Measurements from ENCODE around the gene HEYL.
A peak's percentile ranks its signal among the peaks of the same experiment; 100 is the strongest.
"Not testable (repeated sequence)": the region's sequence is repeated elsewhere in the genome, so short reads cannot be mapped to it uniquely, and the experiment has no call there.

The HEYL gene

DNA sequence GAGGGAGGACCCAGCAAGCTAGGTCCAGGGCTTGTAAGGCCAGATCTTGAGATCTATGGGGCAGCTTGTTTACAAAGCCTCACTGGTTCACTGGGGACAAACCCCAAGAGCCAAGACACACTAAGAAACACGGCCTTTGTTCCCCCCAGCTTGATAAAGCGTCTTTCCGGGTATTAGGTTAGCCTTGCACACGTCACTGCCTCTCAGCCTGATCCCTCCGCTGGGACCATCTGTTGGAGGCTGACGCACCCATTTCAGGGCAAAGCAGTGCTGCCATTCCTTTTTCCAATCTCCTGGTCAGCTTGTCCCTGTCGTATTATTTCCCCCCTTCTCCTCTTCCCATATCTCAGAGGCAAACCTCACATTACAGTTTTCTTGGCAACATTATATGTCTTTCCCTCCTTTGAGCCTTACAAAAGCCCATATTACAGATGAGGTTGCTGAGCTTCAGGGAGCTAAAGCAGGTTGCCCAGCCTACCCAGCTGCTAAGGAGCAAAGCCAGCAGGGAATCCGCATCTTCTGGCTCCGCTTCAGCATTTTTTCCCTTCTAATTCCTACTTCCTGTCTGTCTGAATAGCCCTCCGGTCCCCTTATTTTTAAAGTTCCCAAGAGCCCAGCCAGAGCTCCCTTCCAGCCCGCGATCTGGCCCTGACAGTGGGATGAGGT lies 4.1 kb downstream of the HEYL start:
- DNase-seq: no peak

DNA sequence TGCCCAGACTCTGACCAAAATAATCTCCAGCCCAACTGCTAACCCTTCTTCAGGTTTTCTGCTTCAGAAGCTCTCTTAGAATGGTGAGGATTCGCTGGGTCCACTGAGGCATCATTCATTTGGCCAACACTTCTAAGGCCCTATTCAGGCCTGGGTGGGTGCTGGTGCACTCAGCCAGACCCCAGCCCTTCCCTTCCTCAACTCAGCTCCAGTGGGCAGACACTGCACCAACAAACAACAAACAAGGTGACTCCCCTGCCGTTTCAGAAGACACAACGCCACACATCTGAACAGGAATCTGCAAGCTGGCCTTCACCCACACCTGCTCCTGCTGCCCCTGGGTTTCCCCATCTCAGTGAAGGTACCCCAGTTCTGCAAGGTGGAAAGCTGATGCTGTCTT lies 6.0 kb downstream of the HEYL start:
- DNase-seq: no peak

DNA sequence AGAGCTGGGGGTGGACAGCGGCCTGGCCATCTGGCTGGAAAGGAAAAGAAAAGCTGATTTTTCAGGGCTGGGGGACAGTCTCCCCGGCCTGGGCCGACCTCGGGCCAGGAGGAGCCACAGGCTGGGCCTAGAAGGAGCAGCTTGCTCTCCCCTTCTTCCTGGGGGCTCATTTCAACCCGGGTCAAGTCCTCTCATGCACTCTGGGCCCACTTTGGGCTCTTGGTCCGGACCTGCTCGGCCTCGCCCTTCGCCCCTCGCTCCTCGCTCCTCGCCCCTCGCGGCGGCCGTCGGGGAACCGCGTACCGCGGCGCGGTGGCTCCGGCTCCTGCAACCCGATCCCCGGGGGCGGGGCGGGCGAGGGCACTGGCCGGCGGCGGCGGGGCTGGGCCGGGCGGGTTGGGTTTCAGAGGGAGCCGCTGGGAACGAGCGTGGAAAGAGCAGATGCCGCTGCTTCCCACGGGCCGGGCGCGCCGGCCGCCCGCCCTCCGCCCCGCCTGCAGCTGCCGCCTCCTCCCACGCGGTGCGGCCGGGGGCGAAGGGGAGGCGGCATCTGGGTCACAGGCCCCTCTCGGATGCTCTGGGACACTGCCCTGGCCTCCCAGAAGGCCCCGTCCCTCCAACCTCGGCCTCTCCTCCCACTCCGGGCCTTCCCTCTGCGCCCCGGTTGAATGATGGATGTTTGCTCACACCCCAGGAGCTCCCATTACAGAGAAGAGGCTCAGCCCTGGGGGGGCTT lies 6.6 kb downstream of the HEYL start:
- DNase-seq: no peak

DNA sequence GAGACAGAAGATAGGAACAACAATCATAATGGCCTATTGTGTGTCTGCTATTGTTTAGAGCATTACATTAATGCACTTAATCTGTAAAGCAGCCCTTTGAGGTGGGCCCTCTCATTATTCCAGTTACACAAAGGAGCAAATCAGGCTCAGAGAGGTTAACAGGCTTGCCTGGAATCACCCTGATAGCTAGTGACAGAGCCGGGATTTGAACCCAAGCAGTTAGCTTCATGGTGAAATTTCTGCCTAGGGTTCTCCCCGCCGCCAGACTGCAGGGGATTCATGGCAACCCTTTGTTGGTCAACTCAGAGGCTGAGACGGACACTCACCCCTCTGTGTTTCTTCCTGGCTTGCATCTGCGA lies 7.1 kb downstream of the HEYL start:
- DNase-seq: no peak

DNA sequence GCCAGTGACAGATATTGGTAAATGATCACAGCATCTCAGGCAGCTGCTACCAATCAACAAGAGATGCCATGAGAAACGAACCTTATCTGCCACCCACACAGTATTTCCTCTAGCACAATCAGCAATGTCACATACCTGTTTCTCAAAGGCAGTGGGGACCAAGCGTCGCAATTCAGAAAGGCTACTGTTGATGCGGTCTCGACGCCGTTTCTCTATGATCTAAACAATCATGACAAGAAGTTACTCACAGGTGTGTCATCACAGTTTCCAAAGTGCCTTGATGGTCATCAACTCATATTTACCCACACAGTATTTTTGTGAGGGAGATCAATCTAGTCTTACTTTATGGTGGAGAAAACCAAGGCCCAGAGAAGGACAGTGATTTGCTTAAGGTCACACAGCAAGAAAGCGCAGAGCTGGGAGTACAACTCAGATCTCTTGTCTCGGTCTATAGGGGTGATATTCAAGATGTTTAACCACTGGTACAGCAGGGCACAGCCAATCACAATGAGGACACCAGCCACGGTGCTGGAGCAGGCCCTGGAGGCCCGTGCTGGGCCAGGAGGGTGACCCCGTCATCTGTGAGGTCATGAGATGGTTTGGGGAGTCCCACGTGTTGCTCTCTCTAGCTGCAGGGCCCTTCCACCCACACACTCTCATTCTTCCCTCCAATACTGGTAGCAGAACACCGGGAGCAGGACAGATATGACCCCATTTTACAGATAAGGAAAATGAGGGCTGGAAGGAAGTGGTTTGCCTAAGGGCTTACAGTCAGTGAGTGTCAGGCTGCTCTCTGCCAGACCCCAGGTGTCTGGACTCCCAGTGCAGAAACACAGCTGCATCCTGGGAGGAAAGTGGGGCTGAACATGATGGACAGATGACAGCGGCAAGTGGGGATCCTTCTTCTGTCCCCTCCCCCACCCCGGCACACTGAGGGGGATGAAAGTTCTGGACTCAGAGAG lies 7.8 kb downstream of the HEYL start:
- DNase-seq: no peak

DNA sequence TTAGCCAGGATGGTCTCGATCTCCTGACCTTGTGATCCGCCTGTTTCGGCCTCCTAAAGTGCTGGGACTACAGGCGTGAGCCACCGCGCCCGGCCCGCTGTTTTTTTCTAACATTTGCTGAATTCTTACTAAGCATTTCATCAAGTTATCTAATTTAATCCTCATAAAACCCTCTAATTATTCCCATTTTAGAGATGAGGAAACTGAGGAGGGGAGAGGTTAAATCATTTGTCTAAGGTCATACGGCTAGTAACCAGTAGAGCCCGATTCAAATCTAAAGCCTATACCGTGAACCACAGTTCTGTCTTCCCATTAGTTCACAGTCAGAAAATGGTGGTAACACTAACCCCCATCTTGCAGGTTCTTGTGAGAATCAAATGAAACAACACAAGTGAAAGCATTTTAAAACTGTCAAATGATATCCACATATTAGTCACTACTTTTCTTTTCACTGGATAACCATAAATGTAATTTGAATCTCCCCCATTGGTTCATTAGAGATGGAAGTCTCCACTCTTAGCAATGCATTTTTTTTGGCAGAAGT lies 10.6 kb downstream of the HEYL start:
- no peak for DNase-seq

DNA sequence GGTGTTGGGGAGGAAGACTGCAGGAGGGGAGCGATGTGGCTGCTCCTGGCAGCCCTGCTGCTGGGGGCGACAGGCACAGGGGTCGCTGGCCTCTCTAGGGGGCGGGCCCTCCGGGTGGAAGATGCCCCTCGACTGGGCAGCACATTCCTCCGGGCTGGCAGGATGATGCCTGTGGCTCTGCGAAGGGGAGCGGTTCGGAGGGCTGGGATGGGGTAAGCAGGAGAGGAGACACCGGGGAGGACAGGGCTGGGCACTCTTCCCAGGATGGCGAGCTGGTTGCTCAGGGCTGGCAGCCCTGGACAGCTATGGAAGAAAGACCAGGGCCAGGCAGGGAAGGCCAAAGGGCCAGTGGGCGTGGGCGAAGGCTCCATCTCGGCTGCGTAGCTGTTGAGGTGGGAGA lies 12.8 kb downstream of the HEYL start:
- DNase-seq: no peak

DNA sequence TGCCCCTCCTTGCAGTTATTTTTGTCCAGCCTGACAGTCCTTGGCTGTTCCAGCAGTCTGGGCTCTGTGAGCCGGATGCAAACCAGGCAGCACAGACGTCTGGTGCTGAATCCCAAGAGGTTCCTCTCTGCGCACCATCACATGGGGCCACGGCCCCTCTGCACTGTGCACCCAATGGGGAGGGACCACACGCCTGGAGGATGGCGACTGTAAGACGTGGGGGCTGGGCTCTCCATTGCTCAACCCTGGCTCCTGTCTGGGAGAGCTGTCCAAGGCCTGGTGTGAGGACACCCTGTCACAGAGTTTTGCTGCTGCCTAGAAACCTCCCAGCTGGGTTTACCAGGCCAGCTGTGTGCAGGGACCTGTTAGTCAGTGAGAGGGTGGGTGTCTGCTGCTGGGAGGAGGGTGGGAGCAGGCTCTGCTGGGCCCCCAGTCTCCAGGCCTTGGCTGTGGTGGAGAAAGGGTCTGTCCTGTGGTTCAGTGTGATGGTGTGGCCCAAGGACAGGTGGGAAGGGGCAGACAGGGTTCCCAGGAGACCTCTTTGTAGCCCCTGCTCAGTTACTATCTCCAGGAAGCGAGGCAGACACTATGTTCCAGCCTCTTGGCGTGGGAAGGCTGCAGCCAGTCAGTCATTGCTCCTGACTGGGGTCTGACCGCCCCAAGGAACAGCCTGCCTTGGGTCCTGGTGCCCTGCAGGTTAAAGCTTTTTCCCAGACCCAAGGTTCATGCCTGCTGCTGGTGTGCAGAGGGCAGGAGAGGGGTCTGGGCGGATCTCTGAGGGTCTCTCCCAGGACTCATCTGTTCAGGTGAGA lies 13.8 kb downstream of the HEYL start:
- no peak for DNase-seq

DNA sequence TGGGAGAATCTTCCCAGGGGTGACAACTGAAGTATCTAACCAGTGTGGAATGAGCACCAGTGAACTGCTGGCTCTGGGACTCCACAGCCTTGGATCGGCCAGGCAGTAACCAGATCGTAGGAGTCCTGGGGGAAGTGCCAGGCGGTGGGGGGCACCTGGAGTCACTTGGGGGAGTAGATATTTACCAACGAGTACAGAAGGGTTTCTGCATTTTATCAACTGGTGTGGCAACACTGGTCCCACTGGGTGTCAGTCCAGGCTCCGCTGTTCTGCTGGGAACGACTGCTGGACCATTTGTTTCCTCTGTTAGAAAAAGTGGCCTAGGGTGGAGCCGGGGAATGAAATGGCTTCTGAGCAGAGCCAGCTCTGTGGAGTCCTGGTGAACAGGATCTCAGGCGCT lies 14.4 kb downstream of the HEYL start:
- no peak for DNase-seq

DNA sequence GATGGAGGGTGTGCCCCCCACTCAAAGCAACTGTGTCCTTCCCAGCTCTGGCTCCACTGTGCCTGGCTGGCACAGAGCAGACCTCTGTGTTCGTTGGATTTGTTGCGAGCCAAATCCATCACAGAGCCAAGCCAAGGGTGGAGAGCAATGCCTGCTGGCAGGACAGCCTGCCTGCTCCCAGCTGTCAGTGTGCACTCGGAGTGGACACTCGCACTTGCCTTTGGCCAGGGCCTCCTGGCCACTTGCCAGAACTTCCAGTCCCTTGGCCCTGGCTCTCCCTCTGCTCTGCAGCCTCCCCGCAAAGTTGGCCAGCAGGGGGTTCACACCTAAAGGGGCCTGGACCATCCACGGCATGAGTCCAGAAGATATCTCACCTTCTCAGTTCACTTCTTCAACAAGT lies 16.4 kb downstream of the HEYL start:
- DNase-seq: no peak

DNA sequence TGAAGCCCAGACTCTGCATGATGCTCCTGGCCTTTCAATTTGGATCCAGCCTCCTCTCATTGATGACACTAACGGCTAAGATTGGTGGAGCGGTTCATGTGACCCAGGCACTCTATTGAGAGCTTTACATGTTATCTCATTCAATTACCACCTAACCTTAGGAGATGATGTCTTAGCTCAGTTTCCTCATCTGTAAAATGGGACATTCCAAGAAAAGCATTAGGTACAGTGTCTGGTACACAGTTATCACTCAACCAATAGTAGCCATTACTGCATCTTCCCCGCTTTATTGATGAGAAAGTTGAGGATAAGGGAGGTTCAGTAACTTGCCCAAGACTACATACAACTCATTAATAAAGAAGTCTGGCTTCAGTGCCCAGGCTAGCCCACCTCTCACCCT lies 17.0 kb downstream of the HEYL start:
- DNase-seq: no peak

DNA sequence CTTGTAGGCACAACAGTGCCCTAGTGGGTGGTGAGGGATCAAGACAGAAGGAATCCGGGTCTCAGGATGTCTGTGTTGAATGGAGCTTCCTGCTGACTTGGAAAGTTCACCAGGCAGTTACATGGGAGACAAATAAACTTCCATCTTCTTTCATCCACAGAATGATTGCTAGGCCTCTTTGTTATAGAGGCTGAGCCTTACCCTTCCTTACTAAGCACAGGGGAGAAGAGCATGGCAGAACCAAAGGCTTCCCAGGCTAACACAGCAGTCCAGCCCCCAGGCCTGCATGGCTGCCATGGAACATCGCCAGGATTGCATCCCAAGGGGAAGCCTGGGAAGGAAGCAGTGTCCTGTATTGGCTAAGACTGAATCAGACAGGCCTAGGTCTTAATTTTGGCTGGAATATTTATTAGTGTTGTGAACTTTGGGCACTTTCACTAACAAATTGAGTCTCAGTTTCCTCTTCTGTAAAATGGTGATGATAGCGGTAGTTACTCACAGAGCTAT lies 18.7 kb downstream of the HEYL start:
- DNase-seq: no peak

DNA sequence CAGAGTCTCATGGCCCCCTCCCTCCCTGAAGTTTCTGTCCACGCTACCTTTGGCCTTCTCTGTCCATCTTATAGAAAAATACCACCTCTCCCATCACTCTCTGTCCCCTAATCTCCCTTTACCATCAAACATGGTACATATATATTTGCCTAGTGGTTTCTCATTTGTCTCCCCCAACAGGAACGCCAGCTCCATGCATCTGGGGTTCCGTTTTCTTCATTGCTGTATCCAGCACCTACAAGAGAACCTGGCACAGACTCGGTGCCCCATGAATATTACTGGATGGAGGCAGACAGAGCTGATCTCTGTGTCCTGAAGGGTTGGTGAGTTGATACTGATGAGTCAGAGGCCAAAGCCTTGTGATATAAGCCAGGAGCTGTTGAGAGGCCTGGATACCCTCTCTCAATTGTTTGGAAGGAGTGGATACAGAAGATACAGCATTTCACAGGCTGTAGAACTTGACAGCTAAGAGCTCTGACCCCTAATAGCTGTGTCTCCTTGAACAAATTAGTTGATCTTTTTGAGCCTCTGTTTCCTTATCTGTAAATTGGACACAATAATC lies 21.9 kb downstream of the HEYL start:
- no peak for DNase-seq

DNA sequence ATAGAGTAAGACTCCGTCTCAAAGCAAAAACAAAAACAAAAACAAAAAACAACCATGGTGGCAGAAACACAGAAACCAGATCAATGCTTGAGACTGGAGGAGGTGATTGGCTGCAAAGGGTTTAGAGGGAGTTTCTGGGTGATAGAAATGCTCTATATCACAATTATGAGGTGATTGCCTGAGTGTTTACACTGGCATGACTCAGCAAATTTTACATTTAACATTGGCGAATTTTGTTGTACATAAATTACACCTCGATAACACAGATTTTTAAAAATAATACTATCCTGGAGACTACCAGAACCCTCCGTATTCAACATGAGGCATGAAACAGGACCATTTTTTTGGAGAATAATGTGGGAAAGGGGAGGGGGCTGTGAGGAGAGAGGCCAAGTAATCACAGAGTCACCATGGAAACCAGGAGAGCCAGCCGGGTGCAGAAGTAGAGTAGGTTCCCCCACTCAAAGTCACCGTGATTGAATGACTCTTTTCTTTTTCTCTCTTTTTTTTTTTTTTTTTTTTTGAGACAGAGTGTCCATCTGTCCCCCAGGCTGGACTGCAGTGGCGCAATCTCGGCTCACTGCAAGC lies 24.3 kb downstream of the HEYL start:
- DNase-seq: peak; percentile 25

DNA sequence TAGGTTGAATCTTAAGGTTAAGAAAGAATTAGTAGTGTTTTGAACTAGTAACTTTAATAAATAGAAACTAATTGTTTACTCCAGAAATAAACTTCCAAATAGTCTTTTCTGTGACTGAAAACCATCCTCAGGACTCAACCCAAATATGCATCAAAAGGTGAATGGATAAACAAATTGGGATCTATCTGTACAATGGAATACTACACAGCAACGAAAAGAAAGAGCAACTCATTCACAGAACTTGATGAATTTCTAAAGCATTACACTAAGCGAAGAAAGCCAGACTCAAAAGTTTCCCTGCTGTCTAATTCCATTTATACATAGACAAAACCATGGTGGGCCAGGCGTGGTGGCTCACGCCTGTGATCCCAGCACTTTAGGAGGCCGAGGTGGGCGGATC lies 25.0 kb downstream of the HEYL start:
- no peak for DNase-seq

DNA sequence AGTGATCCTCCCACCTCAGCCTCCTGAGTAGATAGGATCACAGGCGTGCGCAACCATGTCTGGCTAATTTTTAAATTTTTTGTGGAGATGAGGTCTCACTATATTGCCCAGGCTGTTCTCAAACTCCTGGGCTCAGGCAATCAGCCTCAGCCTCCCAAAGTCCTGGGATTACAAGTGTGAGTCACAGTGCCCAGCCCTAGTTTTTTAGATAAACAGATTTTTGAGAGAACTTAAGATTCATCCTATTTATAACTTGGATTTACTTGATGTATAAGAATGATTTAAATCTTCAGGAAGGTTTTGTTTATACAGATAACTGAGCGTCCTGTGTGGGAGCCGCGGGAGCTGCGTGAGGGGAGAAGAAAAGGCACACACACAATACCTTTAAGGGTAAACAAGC lies 26.2 kb downstream of the HEYL start:
- no peak for DNase-seq

DNA sequence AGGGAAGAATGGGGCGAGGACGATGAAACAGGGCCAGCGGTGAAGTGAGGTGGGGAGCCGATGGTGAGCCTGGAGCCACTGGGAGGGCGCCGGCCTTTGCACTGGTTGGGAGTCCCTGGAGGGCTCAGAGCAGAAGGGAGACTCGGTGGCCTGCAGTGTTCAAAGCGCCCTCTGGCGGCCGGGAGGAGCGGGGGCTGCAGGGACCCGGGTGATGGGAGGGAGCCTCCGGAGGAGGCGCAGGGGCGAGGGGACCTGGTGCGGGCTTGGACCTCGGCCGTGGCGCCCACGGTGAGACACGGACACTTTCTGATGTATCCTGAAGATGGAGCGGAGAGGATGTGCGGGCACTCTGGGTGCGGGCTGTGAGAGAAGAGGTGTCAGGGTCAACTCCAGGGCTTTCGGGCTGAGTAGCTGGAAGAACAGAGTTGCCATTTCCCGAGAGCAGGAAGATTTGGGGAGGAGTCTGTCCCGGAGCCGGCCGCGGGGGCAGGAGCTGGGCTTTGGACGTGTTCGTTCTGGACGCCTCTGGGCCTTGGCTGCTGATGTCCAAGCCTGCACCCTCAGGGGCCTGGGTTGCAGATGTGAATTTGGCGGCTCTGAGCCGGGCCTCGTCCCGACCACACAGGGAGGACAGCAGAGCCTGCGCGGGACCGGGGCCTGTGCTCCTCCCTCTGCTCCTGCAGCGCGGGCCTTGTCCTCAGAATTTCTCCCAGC lies 29.7 kb downstream of the HEYL start:
- no peak for DNase-seq

DNA sequence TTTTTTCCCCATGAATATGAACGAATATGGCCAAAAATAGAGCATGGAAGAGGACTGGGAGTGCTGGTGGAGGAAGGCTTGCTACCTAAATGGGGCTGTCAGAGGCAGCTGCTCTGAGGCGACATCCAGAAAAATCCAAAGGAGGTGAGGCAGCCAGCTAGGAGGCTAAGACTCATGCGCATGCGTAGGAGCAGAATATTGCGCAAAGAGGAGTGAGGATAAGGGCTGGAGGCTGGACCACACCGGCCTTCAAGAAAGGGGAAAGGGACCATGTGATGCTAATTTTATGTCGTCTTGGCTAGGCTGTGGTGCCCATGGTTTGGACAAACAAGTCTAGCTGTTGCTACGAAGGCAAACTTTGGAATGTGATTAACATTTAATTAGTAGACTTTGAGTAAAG lies 30.5 kb downstream of the HEYL start:
- no peak for DNase-seq

DNA sequence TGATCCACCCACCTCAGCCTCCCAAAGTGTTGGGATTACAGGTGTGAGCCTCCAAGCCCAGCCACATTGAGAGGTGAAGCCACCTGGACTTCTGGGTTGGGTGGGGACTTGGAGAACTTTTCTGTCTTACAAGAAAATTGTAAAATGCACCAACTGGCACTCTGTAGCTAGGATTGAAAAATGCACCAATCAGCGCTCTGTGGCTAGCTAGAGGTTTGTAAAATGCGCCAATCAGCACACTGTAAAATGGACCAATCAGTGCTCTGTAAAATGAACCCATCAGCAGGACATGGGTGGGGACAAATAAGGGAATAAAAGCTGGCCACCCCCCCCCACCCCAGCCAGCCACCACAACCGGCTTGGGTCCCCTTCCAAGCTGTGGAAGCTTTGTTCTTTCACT lies 35.8 kb downstream of the HEYL start:
- DNase-seq: not testable (repeated sequence)

DNA sequence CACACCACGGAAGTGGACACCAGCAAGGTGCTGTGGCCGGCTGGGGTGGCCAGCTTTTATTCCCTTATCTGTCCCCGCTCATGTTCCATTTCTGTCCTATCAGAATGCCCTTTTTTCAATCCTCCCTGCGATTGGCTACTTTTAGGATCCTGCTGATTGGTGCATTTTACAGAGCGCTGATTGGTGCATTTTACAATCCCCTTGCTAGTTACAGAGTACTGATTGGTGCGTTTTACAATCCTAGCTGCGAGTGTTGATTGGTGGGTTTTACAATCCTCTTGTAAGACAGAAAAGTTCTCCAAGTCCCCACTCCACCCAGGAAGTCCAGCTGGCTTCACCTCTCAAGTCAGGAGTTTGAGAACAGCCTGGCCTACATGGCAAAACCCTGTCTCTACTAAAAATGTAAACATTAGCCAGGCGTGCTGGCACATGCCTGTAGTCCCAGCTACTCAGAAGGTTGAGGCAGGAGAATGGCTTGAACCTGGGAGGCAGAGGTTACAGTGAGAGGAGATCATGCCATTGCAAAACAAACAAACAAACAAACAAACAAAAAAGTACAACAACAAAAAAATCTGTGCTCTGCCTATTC lies 37.7 kb downstream of the HEYL start:
- DNase-seq: not testable (repeated sequence)

DNA sequence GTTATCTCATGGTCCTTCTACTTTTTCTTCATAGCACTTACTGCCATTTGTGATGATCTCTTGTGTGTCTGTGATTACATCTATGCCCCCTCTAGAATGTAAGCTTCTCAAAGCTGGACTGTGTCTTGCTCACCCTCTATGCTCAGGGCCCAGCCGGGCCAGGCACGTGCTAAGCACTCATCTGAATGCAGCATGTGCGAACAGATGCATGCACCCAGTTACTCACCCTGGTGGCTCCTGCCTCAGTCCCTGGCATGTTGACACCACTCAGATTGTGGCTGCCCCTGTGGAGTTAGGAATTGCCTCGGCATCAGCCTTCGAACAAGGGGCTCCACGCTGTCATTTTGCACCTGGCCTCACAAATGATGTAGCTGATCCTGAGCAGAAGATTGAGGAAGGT lies 43.3 kb downstream of the HEYL start:
- no peak for DNase-seq

Data from NCI-H1436 treated with DMSO at 0.1 percent for 48 hours (cell line).